B cell (primary cell): ENCODE data around the gene KBTBD12.

Experiments
- CTCF ChIP-seq: fragments of 200-600 bp; IDR thresholded peaks from one replicate; pipeline ENCODE4 v1.8.0; 2022; ENCODE audit warnings: antibody characterized with exemption, mild to moderate bottlenecking
- EZH2 ChIP-seq: IDR thresholded peaks from 2 replicates; pipeline ENCODE4 v1.6.1; 2012; ENCODE audit warnings: borderline replicate concordance, low read depth, mild to moderate bottlenecking, moderate library complexity, low read length; ENCODE audit not compliant: insufficient read depth, poor library complexity, severe bottlenecking

- TF ChIP-seq CTCF (no peak), EZH2 (no peak)
These were observed 27.7 kb upstream of the KBTBD12 start for GRCh38 chr3:127887321-127887720.
